GM23338 (cell line): Measurements from ENCODE around the gene LGALS9B. TPM values are rescaled to one million over a fixed set of nuclear protein-coding genes. Genes with fewer than 3 reads are reported as not detected.
"Not testable (repeated sequence)": the region's sequence is repeated elsewhere in the genome, so short reads cannot be mapped to it uniquely, and the experiment has no call there.

Experiments
- ATAC-seq: fragments of 200-7000 bp; cut with Tn5 transposase; 3 replicates; pipeline ENCODE4 v1.9.1; 2020
- DNase-seq: peaks from one replicate; pipeline ENCODE4 v3.0.0-alpha.2; 2015; ENCODE audit warnings: low spot score
- H2AFZ ChIP-seq: fragments of 200-600 bp; sonication (generic); 2 replicates; pipeline ENCODE4 v1.8.0; 2016; ENCODE audit warnings: antibody characterized with exemption, mild to moderate bottlenecking, moderate library complexity
- H3F3A ChIP-seq: fragments of 200-600 bp; sonication (generic); replicated peaks from 2 replicates; pipeline ENCODE4 v1.8.0; 2017; ENCODE audit warnings: antibody characterized with exemption, mixed run types, low read depth
- H3K27ac ChIP-seq: fragments of 200-600 bp; sonication (generic); 2 replicates; pipeline ENCODE4 v1.6.1; 2016; ENCODE audit warnings: low read depth
- H3K27me3 ChIP-seq: fragments of 200-600 bp; sonication (generic); 2 replicates; pipeline ENCODE4 v1.8.0; 2016; ENCODE audit warnings: mild to moderate bottlenecking, mixed run types, moderate library complexity; ENCODE audit not compliant: insufficient read depth
- H3K36me3 ChIP-seq: fragments of 200-600 bp; sonication (generic); 2 replicates; pipeline ENCODE4 v1.8.0; 2016; ENCODE audit warnings: mild to moderate bottlenecking; ENCODE audit not compliant: insufficient read depth
- H3K4me1 ChIP-seq: fragments of 200-600 bp; sonication (generic); 2 replicates; pipeline ENCODE4 v1.8.0; 2016; ENCODE audit warnings: mild to moderate bottlenecking, moderate library complexity; ENCODE audit not compliant: insufficient read depth
- H3K4me2 ChIP-seq: fragments of 200-600 bp; sonication (generic); 2 replicates; pipeline ENCODE4 v1.7.1; 2017; ENCODE audit warnings: mixed run types
- H3K4me3 ChIP-seq: fragments of 200-600 bp; sonication (generic); 2 replicates; pipeline ENCODE4 v1.6.1; 2016; ENCODE audit warnings: mixed run types
- H3K79me2 ChIP-seq: fragments of 200-600 bp; sonication (generic); replicated peaks from 2 replicates; pipeline ENCODE4 v1.8.0; 2017; ENCODE audit warnings: mild to moderate bottlenecking; ENCODE audit not compliant: insufficient read depth
- H3K9me2 ChIP-seq: fragments of 200-600 bp; sonication (generic); 2 replicates; pipeline ENCODE4 v1.8.0; 2017; ENCODE audit not compliant: insufficient read depth
- H4K20me1 ChIP-seq: fragments of 200-600 bp; sonication (generic); replicated peaks from 2 replicates; pipeline ENCODE4 v1.8.0; 2017; ENCODE audit warnings: mild to moderate bottlenecking; ENCODE audit not compliant: insufficient read depth
- H3K27ac Mint-ChIP-seq: 2 replicates; pipeline ENCODE4 v1.8.0; 2020; ENCODE audit warnings: inconsistent platforms, mild to moderate bottlenecking, moderate library complexity, mixed read lengths
- H3K27me3 Mint-ChIP-seq: 3 replicates; pipeline ENCODE4 v1.8.0; 2022; ENCODE audit warnings: low read depth, mild to moderate bottlenecking, moderate library complexity, mixed read lengths, inconsistent platforms; ENCODE audit not compliant: insufficient read depth, poor library complexity
- H3K36me3 Mint-ChIP-seq: 3 replicates; pipeline ENCODE4 v1.8.0; 2021; ENCODE audit warnings: low read depth, mild to moderate bottlenecking, inconsistent platforms, moderate library complexity, mixed read lengths
- H3K4me1 Mint-ChIP-seq: 3 replicates; pipeline ENCODE4 v1.8.0; 2020; ENCODE audit warnings: mild to moderate bottlenecking, inconsistent platforms, mixed read lengths
- H3K4me3 Mint-ChIP-seq: 3 replicates; pipeline ENCODE4 v1.8.0; 2021; ENCODE audit warnings: moderate library complexity, mild to moderate bottlenecking, inconsistent platforms, mixed read lengths
- H3K9me3 Mint-ChIP-seq: 3 replicates; pipeline ENCODE4 v1.8.0; 2020; ENCODE audit warnings: moderate library complexity, mild to moderate bottlenecking, inconsistent platforms, mixed read lengths
- REST ChIP-seq: IDR thresholded peaks from one replicate; pipeline ENCODE4 v1.6.1; 2018; ENCODE audit warnings: antibody characterized with exemption; ENCODE audit not compliant: unreplicated experiment
- polyA plus RNA-seq: library from polyadenylated mRNA; unstranded; fragments of >200 nt; fragmentation: Nextera tagmentation; extraction: Ambion mirVana; gene quantifications from 2 replicates; pipeline ENCODE4 v1.2.1, GENCODE V29; 2016
- total RNA-seq: library from RNA; depleted of rRNA; stranded (reverse); fragments of >200 nt; shearing (Covaris generic); gene quantifications from 2 replicates; pipeline ENCODE4 v1.2.3, GENCODE V29; 2014

LGALS9B gene
- total and polyA plus RNA-seq, 2 experiments from 2014 or later = not detected

- H3K27me3 ChIP-seq, H4K20me1 ChIP-seq, H3K36me3 Mint-ChIP-seq, H3K36me3 ChIP-seq, H3K9me3 Mint-ChIP-seq, H3K27ac Mint-ChIP-seq, H3K4me1 Mint-ChIP-seq, H3K79me2 ChIP-seq, H3K27ac ChIP-seq, DNase-seq, H3K4me1 ChIP-seq, H3K4me2 ChIP-seq, H3K4me3 ChIP-seq, ATAC-seq, H3K9me2 ChIP-seq, H2AFZ ChIP-seq, H3K27me3 Mint-ChIP-seq, H3F3A ChIP-seq, H3K4me3 Mint-ChIP-seq: not testable (repeated sequence)
- peak; percentile 50 for TF ChIP-seq REST
Measured at GRCh38 chr17:20440665-20441064, 26.7 kb downstream of the LGALS9B start.

GRCh38 chr17:20435166-20435565 is 32.2 kb downstream of the LGALS9B start:
- not testable (repeated sequence) for H3K9me2 ChIP-seq, H3K27me3 ChIP-seq, H3K27ac Mint-ChIP-seq, H3K9me3 Mint-ChIP-seq, H3K4me1 ChIP-seq, H3K27ac ChIP-seq, H3K79me2 ChIP-seq, DNase-seq, H3K4me2 ChIP-seq, H3K36me3 ChIP-seq, H3K36me3 Mint-ChIP-seq, H3K27me3 Mint-ChIP-seq, H3K4me3 ChIP-seq, H3K4me3 Mint-ChIP-seq, H2AFZ ChIP-seq, ATAC-seq, H3F3A ChIP-seq, H4K20me1 ChIP-seq, H3K4me1 Mint-ChIP-seq

- not testable (repeated sequence) for H3K4me3 ChIP-seq, H3K27ac ChIP-seq, DNase-seq, H3K4me1 Mint-ChIP-seq, H3K27me3 ChIP-seq, H3K4me1 ChIP-seq, H3F3A ChIP-seq, H3K79me2 ChIP-seq, H3K9me3 Mint-ChIP-seq, H3K9me2 ChIP-seq, H3K27ac Mint-ChIP-seq, H3K27me3 Mint-ChIP-seq, H3K4me2 ChIP-seq, H3K4me3 Mint-ChIP-seq, H2AFZ ChIP-seq, H3K36me3 Mint-ChIP-seq, H4K20me1 ChIP-seq, H3K36me3 ChIP-seq
- peak; percentile 61 for ATAC-seq
Measured at GRCh38 chr17:20433382-20433781, 34.0 kb downstream of the LGALS9B start.

- H4K20me1 ChIP-seq, DNase-seq, H2AFZ ChIP-seq, H3K27me3 ChIP-seq, H3K9me2 ChIP-seq, H3K4me1 ChIP-seq, H3K4me3 Mint-ChIP-seq, H3K36me3 Mint-ChIP-seq, H3K79me2 ChIP-seq, H3K27me3 Mint-ChIP-seq, H3F3A ChIP-seq, H3K4me1 Mint-ChIP-seq, H3K27ac ChIP-seq, H3K36me3 ChIP-seq, H3K9me3 Mint-ChIP-seq, H3K27ac Mint-ChIP-seq, H3K4me3 ChIP-seq, ATAC-seq, H3K4me2 ChIP-seq: not testable (repeated sequence)
Measured at GRCh38 chr17:20427264-20427663, 40.1 kb downstream of the LGALS9B start.

- H3K9me2 ChIP-seq, H3F3A ChIP-seq, H3K27me3 Mint-ChIP-seq, ATAC-seq, H3K4me2 ChIP-seq, H3K36me3 Mint-ChIP-seq, H3K27ac Mint-ChIP-seq, H4K20me1 ChIP-seq, H3K9me3 Mint-ChIP-seq, H3K27me3 ChIP-seq, H2AFZ ChIP-seq, H3K4me1 ChIP-seq, H3K36me3 ChIP-seq, DNase-seq, H3K4me3 Mint-ChIP-seq, H3K4me1 Mint-ChIP-seq, H3K4me3 ChIP-seq, H3K79me2 ChIP-seq, H3K27ac ChIP-seq: not testable (repeated sequence)
Measured at GRCh38 chr17:20422826-20423225, 44.5 kb downstream of the LGALS9B start.
